Mesenchymal stem cell (in vitro differentiated cells and primary cell): ENCODE data around the gene STRN.
"Not testable (repeated sequence)": the region's sequence is repeated elsewhere in the genome, so short reads cannot be mapped to it uniquely, and the experiment has no call there.

ENCODE experiments used
- DNase-seq: peaks from one replicate; pipeline ENCODE4 v3.0.0-alpha.2; 2013
- H2AFZ ChIP-seq: one replicate; pipeline ENCODE4 v1.6.1; 2013; ENCODE audit warnings: low read depth, mild to moderate bottlenecking, control low read depth, inconsistent platforms, low read length, moderate library complexity
- H2AK5ac ChIP-seq: 2 replicates; pipeline ENCODE4 v1.6.1; 2013; ENCODE audit warnings: low read length, moderate library complexity, mild to moderate bottlenecking, inconsistent platforms; ENCODE audit not compliant: severe bottlenecking
- H2BK120ac ChIP-seq: one replicate; pipeline ENCODE4 v1.6.1; 2013; ENCODE audit warnings: low read depth, mild to moderate bottlenecking, inconsistent platforms, low read length, moderate library complexity
- H2BK12ac ChIP-seq, 2 experiments: one replicate each; pipeline ENCODE4 v1.6.1; 2013; ENCODE audit warnings: inconsistent platforms in 2 of 2, low read length in 2 of 2, mild to moderate bottlenecking in 2 of 2, moderate library complexity in 2 of 2, control low read depth in 1 of 2
- H2BK15ac ChIP-seq: one replicate; pipeline ENCODE4 v1.6.1; 2013; ENCODE audit warnings: mild to moderate bottlenecking, low read depth, inconsistent platforms; ENCODE audit not compliant: poor library complexity, severe bottlenecking
- H2BK5ac ChIP-seq: 2 replicates; pipeline ENCODE4 v1.6.1; 2013; ENCODE audit warnings: low read depth, mild to moderate bottlenecking, low read length, control low read depth, inconsistent platforms; ENCODE audit not compliant: poor library complexity, severe bottlenecking
- H3K14ac ChIP-seq, 2 experiments: one replicate each; pipeline ENCODE4 v1.6.1; 2013; ENCODE audit warnings: inconsistent platforms in 2 of 2, low read length in 2 of 2, control low read depth in 1 of 2, mild to moderate bottlenecking in 1 of 2, moderate library complexity in 1 of 2
- H3K18ac ChIP-seq, 2 experiments: one replicate each; pipeline ENCODE4 v1.6.1; 2013; ENCODE audit warnings: inconsistent platforms in 2 of 2, low read length in 2 of 2, control low read depth in 1 of 2, low read depth in 1 of 2, mild to moderate bottlenecking in 1 of 2
- H3K23ac ChIP-seq, 2 experiments: one replicate each; pipeline ENCODE4 v1.6.1; 2013; ENCODE audit warnings: inconsistent platforms in 2 of 2, low read length in 2 of 2, mild to moderate bottlenecking in 2 of 2, moderate library complexity in 2 of 2, control low read depth in 1 of 2
- H3K27ac ChIP-seq: 2 replicates; pipeline ENCODE4 v1.5.1; 2013; ENCODE audit warnings: mild to moderate bottlenecking, moderate library complexity, low read length, control low read depth, inconsistent platforms; ENCODE audit not compliant: poor library complexity, severe bottlenecking
- H3K27me3 ChIP-seq, 2 experiments: 2 replicates each; pipeline versions ENCODE4 v1.6.1 to v1.7.0; 2013; ENCODE audit warnings: low read length in 2 of 2, mild to moderate bottlenecking in 2 of 2, moderate library complexity in 2 of 2, control low read depth in 1 of 2, inconsistent platforms in 1 of 2; ENCODE audit not compliant: control insufficient read depth in 1 of 2, insufficient read depth in 1 of 2
- H3K36me3 ChIP-seq, 2 experiments: 2 replicates each; pipeline versions ENCODE4 v1.6.1 to v1.7.0; 2013; ENCODE audit warnings: low read length in 2 of 2, control low read depth in 1 of 2, inconsistent platforms in 1 of 2, low read depth in 1 of 2, mild to moderate bottlenecking in 1 of 2; ENCODE audit not compliant: insufficient read depth in 2 of 2, control insufficient read depth in 1 of 2
- H3K4ac ChIP-seq, 2 experiments: one replicate each; pipeline ENCODE4 v1.6.1; 2013; ENCODE audit warnings: inconsistent platforms in 2 of 2, low read length in 2 of 2, mild to moderate bottlenecking in 2 of 2, moderate library complexity in 2 of 2, control low read depth in 1 of 2, low read depth in 1 of 2
- H3K4me1 ChIP-seq: 2 replicates; pipeline ENCODE4 v1.6.1; 2013; ENCODE audit warnings: low read depth, low read length, control low read depth; ENCODE audit not compliant: control insufficient read depth, insufficient read depth
- H3K4me2 ChIP-seq: 2 replicates; pipeline ENCODE4 v1.6.1; 2013; ENCODE audit warnings: low read length, mild to moderate bottlenecking, inconsistent platforms; ENCODE audit not compliant: poor library complexity, severe bottlenecking
- H3K4me3 ChIP-seq, 2 experiments: 2 replicates each; pipeline versions ENCODE4 v1.5.1 to v1.7.0; 2013; ENCODE audit warnings: low read length in 2 of 2, mild to moderate bottlenecking in 2 of 2, control low read depth in 1 of 2, low read depth in 1 of 2; ENCODE audit not compliant: insufficient read depth in 1 of 2
- H3K79me1 ChIP-seq: replicated peaks from 2 replicates; pipeline ENCODE4 v1.6.1; 2013; ENCODE audit warnings: mild to moderate bottlenecking, control low read depth, low read length, inconsistent platforms; ENCODE audit not compliant: poor library complexity, severe bottlenecking
- H3K9ac ChIP-seq: 2 replicates; pipeline ENCODE4 v1.7.0; 2013; ENCODE audit warnings: mild to moderate bottlenecking, low read length, moderate library complexity
- H3K9me3 ChIP-seq: 2 replicates; pipeline ENCODE4 v1.7.0; 2013; ENCODE audit warnings: mild to moderate bottlenecking, low read length; ENCODE audit not compliant: control insufficient read depth
- H4K8ac ChIP-seq: one replicate; pipeline ENCODE4 v1.6.1; 2013; ENCODE audit warnings: inconsistent platforms, mild to moderate bottlenecking, low read length, moderate library complexity
- H4K91ac ChIP-seq: one replicate; pipeline ENCODE4 v1.6.1; 2013; ENCODE audit warnings: mild to moderate bottlenecking, low read length, inconsistent platforms
- WGBS: methylation state at CpG from one replicate; pipeline ENCODE4 v1.1.7; 2013; ENCODE audit warnings: mixed read lengths; 5-methylcytosine and 5-hydroxymethylcytosine counted together

Gene STRN

DNA sequence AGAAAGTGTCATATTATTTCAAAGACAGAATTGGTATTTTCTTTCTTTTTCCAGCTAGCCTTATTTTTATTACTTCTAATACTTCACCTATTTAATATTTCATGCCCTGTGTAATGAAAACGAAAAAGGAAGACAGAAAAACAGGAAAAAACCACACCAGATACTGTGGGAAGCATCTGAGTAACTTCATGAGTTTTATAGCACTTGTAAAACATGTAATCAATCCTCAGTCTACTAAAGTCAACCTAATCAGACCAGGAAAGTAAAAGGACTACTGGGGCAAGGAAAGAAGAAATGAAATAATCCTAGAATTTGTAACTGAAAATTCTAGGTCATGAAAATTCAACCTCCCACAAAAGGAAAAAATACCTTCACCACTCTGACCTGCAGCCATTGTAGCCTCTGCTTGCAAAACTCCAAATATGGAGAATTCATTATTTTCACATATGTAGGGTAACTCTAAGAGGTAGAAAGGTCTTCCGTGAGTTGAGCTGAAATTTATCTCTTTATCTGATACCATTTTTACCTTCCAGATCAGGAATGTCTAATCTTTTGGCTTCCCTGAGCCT lies 34.7 kb upstream of the STRN start:
- H2AFZ ChIP-seq = no peak overlapping the region
- WGBS = 100% methylated on average over 1 of the region's 2 CpGs
- peak overlapping the region; percentile 44 for H3K9ac ChIP-seq
- peaks cover 28 to 85% of the 10 kb centered on the region in 2 experiments for H3K36me3 ChIP-seq
- H3K4me3 ChIP-seq = no peak overlapping the region
- peaks cover 3% of the 10 kb centered on the region for H3K79me1 ChIP-seq
- DNase-seq = no peak
- no peak overlapping the region for H3K4ac ChIP-seq
- H2BK120ac ChIP-seq = no peak overlapping the region
- H3K18ac ChIP-seq = no peak overlapping the region
- no peak overlapping the region for H3K14ac ChIP-seq
- no peak overlapping the region for H2BK12ac ChIP-seq
- no peak overlapping the region for H2AK5ac ChIP-seq
- H3K27me3 ChIP-seq = no peaks in the 10 kb centered on the region
- no peaks in the 10 kb centered on the region for H3K9me3 ChIP-seq
- no peaks in the 10 kb centered on the region for H3K4me1 ChIP-seq
- no peak overlapping the region for H4K8ac ChIP-seq
- H4K91ac ChIP-seq = no peak overlapping the region
- no peak overlapping the region for H2BK15ac ChIP-seq
- H3K27ac ChIP-seq = no peak overlapping the region
- H2BK5ac ChIP-seq = no peak overlapping the region
- no peak overlapping the region for H3K4me2 ChIP-seq
- no peak overlapping the region for H3K23ac ChIP-seq

DNA sequence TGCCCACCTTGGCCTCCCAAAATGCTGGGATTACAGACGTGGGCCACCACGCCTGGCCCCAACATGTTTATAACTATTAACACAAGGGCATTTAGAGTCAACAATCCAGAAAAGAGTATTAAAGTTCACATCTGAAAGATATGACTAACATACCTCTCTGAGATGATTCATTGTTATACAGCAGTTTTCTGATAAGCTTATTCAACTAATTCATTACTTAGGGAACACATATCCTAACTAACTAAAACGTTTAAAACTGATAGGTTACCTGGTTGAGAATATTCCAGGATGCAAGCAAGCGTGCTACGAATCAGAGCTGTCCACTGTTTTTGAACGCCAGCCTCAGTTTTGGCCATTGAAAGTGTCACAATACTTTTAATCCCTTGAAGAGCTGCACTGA lies 34.0 kb upstream of the STRN start:
- Histone ChIP-seq H2AK5ac (no peak overlapping the region), H2BK12ac (no peak overlapping the region), H2BK5ac (no peak overlapping the region), H3K27ac (no peak overlapping the region), H3K9me3 (no peaks in the 10 kb centered on the region), H4K91ac (no peak overlapping the region), H2BK15ac (no peak overlapping the region), H3K79me1 (peaks cover 3% of the 10 kb centered on the region), H3K9ac (peak overlapping the region; percentile 44), H3K4ac (no peak overlapping the region), H2AFZ (no peak overlapping the region), H3K18ac (no peak overlapping the region), H3K36me3 (peaks cover 30 to 77% of the 10 kb centered on the region in 2 experiments), H3K4me1 (no peaks in the 10 kb centered on the region), H4K8ac (no peak overlapping the region), H3K4me2 (no peak overlapping the region), H3K23ac (no peak overlapping the region), H3K27me3 (no peaks in the 10 kb centered on the region), H3K4me3 (no peak overlapping the region), H2BK120ac (no peak overlapping the region), H3K14ac (no peak overlapping the region)
- 94% methylated on average over 4 of the region's 6 CpGs for WGBS
- DNase-seq = no peak

DNA sequence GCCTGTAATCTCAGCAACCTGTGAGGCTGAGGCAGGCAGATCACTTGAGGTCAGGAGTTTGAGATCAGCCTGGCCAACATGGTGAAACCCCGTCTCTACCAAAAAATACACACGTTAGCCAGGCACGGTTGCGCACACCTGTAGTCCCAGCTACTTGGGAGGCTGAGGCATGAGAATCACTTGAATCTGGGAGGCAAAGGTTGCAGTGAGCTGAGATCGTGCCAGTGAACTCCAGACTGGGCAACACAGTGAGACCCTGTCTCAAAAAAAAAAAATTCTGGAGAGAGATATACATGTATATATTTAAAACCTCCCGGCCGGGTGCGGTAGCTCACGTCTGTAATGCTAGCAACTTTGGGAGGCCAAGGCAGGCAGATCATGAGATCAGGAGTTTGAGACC lies 33.1 kb upstream of the STRN start:
- not testable (repeated sequence) for H3K79me1 ChIP-seq, H3K18ac ChIP-seq, H2BK5ac ChIP-seq, H3K27me3 ChIP-seq, H2AK5ac ChIP-seq, H3K9me3 ChIP-seq, H3K4me2 ChIP-seq, H3K4me1 ChIP-seq, H4K8ac ChIP-seq, H3K4me3 ChIP-seq, H3K9ac ChIP-seq, H3K4ac ChIP-seq, H3K27ac ChIP-seq, H3K23ac ChIP-seq, DNase-seq, H3K14ac ChIP-seq, H2AFZ ChIP-seq, H2BK15ac ChIP-seq, H4K91ac ChIP-seq, H2BK12ac ChIP-seq, H2BK120ac ChIP-seq
- 98% methylated on average over 9 of the region's 9 CpGs for WGBS
- peaks cover 30 to 68% of the 10 kb centered on the region in 2 experiments for H3K36me3 ChIP-seq

GRCh38 chr2:36993841-36994620 lies 27.7 kb upstream of the STRN start:
- Histone ChIP-seq H2AK5ac (no peak overlapping the region), H4K91ac (no peak overlapping the region), H2BK15ac (no peak overlapping the region), H3K4me2 (no peak overlapping the region), H2BK120ac (no peak overlapping the region), H2BK12ac (no peak overlapping the region), H3K14ac (no peak overlapping the region), H3K27me3 (no peaks in the 10 kb centered on the region), H3K27ac (no peak overlapping the region), H3K4me3 (no peak overlapping the region), H3K9ac (peak overlapping the region; percentile 67), H2BK5ac (no peak overlapping the region), H3K79me1 (no peaks in the 10 kb centered on the region), H3K23ac (no peak overlapping the region), H4K8ac (no peak overlapping the region), H3K4ac (no peak overlapping the region), H3K4me1 (no peaks in the 10 kb centered on the region), H2AFZ (no peak overlapping the region), H3K18ac (no peak overlapping the region), H3K36me3 (peaks cover 18 to 39% of the 10 kb centered on the region in 2 experiments), H3K9me3 (no peaks in the 10 kb centered on the region)
- DNase-seq = no peak
- 92% methylated on average over 5 of the region's 6 CpGs for WGBS
